ENCODE data around the gene SHISAL2B.
A peak's percentile ranks its signal among the peaks of the same experiment; 100 is the strongest.
"Not testable (repeated sequence)": the region's sequence is repeated elsewhere in the genome, so short reads cannot be mapped to it uniquely, and the experiment has no call there.

The SHISAL2B gene

GRCh38 chr5:64690104-64690416 lies 243 bp upstream of the SHISAL2B start:
- no peak for DNase-seq (ENCODE audit: low read depth, low spot score)
- H3K4me3 ChIP-seq (ENCODE audit: low read length) = no peak overlapping the region

- H3K4me3 ChIP-seq (ENCODE audit: low read length) = no peak overlapping the region
- DNase-seq (ENCODE audit: low read depth, low spot score) = no peak
These were observed 988 bp downstream of the SHISAL2B start for GRCh38 chr5:64691291-64691690.

GRCh38 chr5:64693636-64694035 lies 3.3 kb downstream of the SHISAL2B start:
- no peak overlapping the region for H3K4me3 ChIP-seq (ENCODE audit: low read length)
- DNase-seq (ENCODE audit: low read depth, low spot score) = no peak

GRCh38 chr5:64696414-64696813 lies 6.1 kb downstream of the SHISAL2B start:
- not testable (repeated sequence) for DNase-seq (ENCODE audit: low read depth, low spot score); H3K4me3 ChIP-seq (ENCODE audit: low read length)

- no peak overlapping the region for H3K4me3 ChIP-seq (ENCODE audit: low read length)
- no peak for DNase-seq (ENCODE audit: low read depth, low spot score)
These were observed 10.5 kb downstream of the SHISAL2B start for GRCh38 chr5:64700765-64701164.

- DNase-seq (ENCODE audit: low read depth, low spot score); H3K4me3 ChIP-seq (ENCODE audit: low read length): not testable (repeated sequence)
These were observed 15.8 kb downstream of the SHISAL2B start for GRCh38 chr5:64706074-64706473.

GRCh38 chr5:64707191-64707590 lies 16.9 kb downstream of the SHISAL2B start:
- DNase-seq (ENCODE audit: low read depth, low spot score) = no peak
- no peak overlapping the region for H3K4me3 ChIP-seq (ENCODE audit: low read length)

GRCh38 chr5:64714495-64714894 lies 24.2 kb downstream of the SHISAL2B start:
- H3K4me3 ChIP-seq (ENCODE audit: low read length); DNase-seq (ENCODE audit: low read depth, low spot score): not testable (repeated sequence)

GRCh38 chr5:64722588-64722987 lies 32.3 kb downstream of the SHISAL2B start:
- DNase-seq (ENCODE audit: low read depth, low spot score) = no peak
- no peak overlapping the region for H3K4me3 ChIP-seq (ENCODE audit: low read length)

GRCh38 chr5:64727150-64727549 lies 36.8 kb downstream of the SHISAL2B start:
- H3K4me3 ChIP-seq (ENCODE audit: low read length) = no peak overlapping the region
- no peak for DNase-seq (ENCODE audit: low read depth, low spot score)

- no peak overlapping the region for H3K4me3 ChIP-seq (ENCODE audit: low read length)
- DNase-seq (ENCODE audit: low read depth, low spot score) = no peak
These were observed 52.1 kb downstream of the SHISAL2B start for GRCh38 chr5:64742411-64742810.

GRCh38 chr5:64742821-64743220 lies 52.5 kb downstream of the SHISAL2B start:
- DNase-seq (ENCODE audit: low read depth, low spot score) = no peak
- no peak overlapping the region for H3K4me3 ChIP-seq (ENCODE audit: low read length)

- peak; percentile 4 for DNase-seq (ENCODE audit: low read depth, low spot score)
- H3K4me3 ChIP-seq (ENCODE audit: low read length) = no peak overlapping the region
These were observed 54.6 kb downstream of the SHISAL2B start for GRCh38 chr5:64744914-64745313.

- no peak overlapping the region for H3K4me3 ChIP-seq (ENCODE audit: low read length)
- DNase-seq (ENCODE audit: low read depth, low spot score) = no peak
These were observed 56.1 kb downstream of the SHISAL2B start for GRCh38 chr5:64746446-64746845.

GRCh38 chr5:64749385-64749784 lies 59.1 kb downstream of the SHISAL2B start:
- DNase-seq (ENCODE audit: low read depth, low spot score) = no peak
- H3K4me3 ChIP-seq (ENCODE audit: low read length) = no peak overlapping the region

- no peak for DNase-seq (ENCODE audit: low read depth, low spot score)
- H3K4me3 ChIP-seq (ENCODE audit: low read length) = no peak overlapping the region
These were observed 63.8 kb downstream of the SHISAL2B start for GRCh38 chr5:64754066-64754465.

GRCh38 chr5:64758901-64759300 lies 68.6 kb downstream of the SHISAL2B start:
- H3K4me3 ChIP-seq (ENCODE audit: low read length) = no peak overlapping the region
- DNase-seq (ENCODE audit: low read depth, low spot score) = no peak

- no peak for DNase-seq (ENCODE audit: low read depth, low spot score)
These were observed 69.8 kb downstream of the SHISAL2B start for GRCh38 chr5:64759960-64760660.

GRCh38 chr5:64763948-64764503 lies 73.7 kb downstream of the SHISAL2B start:
- no peak overlapping the region for H3K4me3 ChIP-seq (ENCODE audit: low read length)

More at GRCh38 chr5:64759960-64760660, 69.8 kb downstream of the SHISAL2B start:
- H3K4me3 ChIP-seq (ENCODE audit: low read length) = no peak overlapping the region

GRCh38 chr5:64765804-64766504 lies 75.7 kb downstream of the SHISAL2B start:
- no peak for DNase-seq (ENCODE audit: low read depth, low spot score)
- H3K4me3 ChIP-seq (ENCODE audit: low read length) = no peak overlapping the region

More at GRCh38 chr5:64763948-64764503, 73.7 kb downstream of the SHISAL2B start:
- DNase-seq (ENCODE audit: low read depth, low spot score) = no peak
